ENCODE results near the gene GALR1. TPM values are rescaled to one million over a fixed set of nuclear protein-coding genes. Genes with fewer than 3 reads are reported as not detected.
A peak's percentile ranks its signal among the peaks of the same experiment; 100 is the strongest.

The GALR1 gene
- total and polyA plus RNA-seq, 12 donors = under 0.01 to 0.13 (median 0.02) TPM; not detected in 7

- DNase-seq (no peak), ATAC-seq (no peak)
- no peak overlapping the region for H3K27ac ChIP-seq
- peaks cover 2 to 29% (median 18%) of the 10 kb centered on the region in 9 donors for H3K4me1 ChIP-seq
- TF ChIP-seq CTCF (IDR thresholded peaks at IDR 0.05) = no peak
- peaks cover 21 to 88% (median 76%) of the 10 kb centered on the region in 7 donors for H3K27me3 ChIP-seq
- H3K36me3 ChIP-seq = no peaks in the 10 kb centered on the region
- WGBS, 2 donors = 1% methylated on average over 39 of the region's 40 CpGs
- intact Hi-C loops (cut with DNase I) = no loop called here
- peaks cover 0 to 14% (median 0%) of the 10 kb centered on the region in 11 donors for H3K9me3 ChIP-seq
- peak overlapping the region in 9 of 10 donors; percentile 22 to 52 (median 38) for H3K4me3 ChIP-seq
These were observed 865 bp downstream of the GALR1 start for GRCh38 chr18:77250501-77250925.

- DNase-seq (no peak), ATAC-seq (no peak)
- H3K4me3 ChIP-seq = peak overlapping the region in 7 of 10 donors; percentile 27 to 47 (median 38)
- H3K9me3 ChIP-seq = peaks cover 0 to 14% (median 0%) of the 10 kb centered on the region in 11 donors
- peaks cover 2 to 29% (median 18%) of the 10 kb centered on the region in 9 donors for H3K4me1 ChIP-seq
- intact Hi-C loops (cut with DNase I) = no loop called here
- WGBS, 2 donors = 3 to 4% methylated on average over 67 of the region's 67 CpGs
- H3K36me3 ChIP-seq = no peaks in the 10 kb centered on the region
- H3K27me3 ChIP-seq = peaks cover 21 to 94% (median 78%) of the 10 kb centered on the region in 7 donors
- TF ChIP-seq CTCF (IDR thresholded peaks at IDR 0.05) = no peak
- H3K27ac ChIP-seq = no peak overlapping the region
These were observed 1.5 kb downstream of the GALR1 start for GRCh38 chr18:77250926-77251729.

GRCh38 chr18:77251730-77252050 lies 2.0 kb downstream of the GALR1 start:
- no peak overlapping the region for H3K27ac ChIP-seq
- DNase-seq (no peak), ATAC-seq (no peak)
- peaks cover 21 to 94% (median 74%) of the 10 kb centered on the region in 7 donors for H3K27me3 ChIP-seq
- intact Hi-C loops (cut with DNase I) = no loop called here
- H3K4me3 ChIP-seq = peak overlapping the region in 2 of 10 donors; percentile 41 to 47
- TF ChIP-seq CTCF (IDR thresholded peaks at IDR 0.05) = no peak
- H3K9me3 ChIP-seq = peaks cover 0 to 14% (median 0%) of the 10 kb centered on the region in 11 donors
- no peaks in the 10 kb centered on the region for H3K36me3 ChIP-seq
- 7 to 9% methylated on average over 19 to 20 of the region's 20 CpGs for WGBS, 2 donors
- peaks cover 2 to 29% (median 18%) of the 10 kb centered on the region in 9 donors for H3K4me1 ChIP-seq

GRCh38 chr18:77254711-77255405 lies 5.2 kb downstream of the GALR1 start:
- peaks cover 2 to 19% (median 9%) of the 10 kb centered on the region in 9 donors for H3K4me1 ChIP-seq
- no peak overlapping the region for H3K27ac ChIP-seq
- TF ChIP-seq CTCF (IDR thresholded peaks at IDR 0.05) = no peak
- ATAC-seq (no peak), DNase-seq (no peak)
- no peaks in the 10 kb centered on the region for H3K36me3 ChIP-seq
- H3K9me3 ChIP-seq = no peaks in the 10 kb centered on the region
- WGBS, 2 donors = 46 to 60% methylated on average over 10 of the region's 10 CpGs
- no peak overlapping the region for H3K4me3 ChIP-seq
- H3K27me3 ChIP-seq = peaks cover 13 to 71% (median 49%) of the 10 kb centered on the region in 7 donors
- intact Hi-C loops (cut with DNase I) = no loop called here

Data from heart right ventricle (tissue), 16 donors.